ENCODE results near the gene UMPS.

The UMPS gene

DNA sequence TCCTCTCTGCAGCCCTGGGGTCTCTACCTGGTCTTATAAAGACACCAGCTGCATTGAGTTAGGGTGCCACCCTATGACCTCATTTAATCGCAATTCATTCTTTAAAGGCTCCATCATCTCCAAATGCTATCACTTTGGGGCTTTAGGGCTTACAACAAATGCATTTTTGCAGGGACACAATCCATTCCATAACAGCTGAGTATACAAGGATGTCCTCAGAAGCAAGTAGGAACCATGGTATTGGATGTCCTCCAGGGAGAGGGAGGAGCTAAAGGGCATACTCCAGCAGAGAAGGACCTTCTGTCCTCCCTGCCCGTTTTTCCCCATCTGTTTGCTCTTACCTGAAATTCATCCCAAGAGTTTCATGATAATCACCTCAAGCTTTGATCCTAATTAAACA lies 30.3 kb downstream of the UMPS start:
- TF ChIP-seq, protein P1, sequence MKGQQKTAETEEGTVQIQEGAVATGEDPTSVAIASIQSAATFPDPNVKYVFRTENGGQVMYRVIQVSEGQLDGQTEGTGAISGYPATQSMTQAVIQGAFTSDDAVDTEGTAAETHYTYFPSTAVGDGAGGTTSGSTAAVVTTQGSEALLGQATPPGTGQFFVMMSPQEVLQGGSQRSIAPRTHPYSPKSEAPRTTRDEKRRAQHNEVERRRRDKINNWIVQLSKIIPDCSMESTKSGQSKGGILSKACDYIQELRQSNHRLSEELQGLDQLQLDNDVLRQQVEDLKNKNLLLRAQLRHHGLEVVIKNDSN (IDR thresholded peaks at IDR 0.05): no peak
- TF ChIP-seq CREB1 (IDR thresholded peaks at IDR 0.05; ENCODE audit: low read depth) (no peak), YY1 (IDR thresholded peaks at IDR 0.05; ENCODE audit: low read depth) (no peak), TCF12 (IDR thresholded peaks at IDR 0.05; ENCODE audit: low read depth) (no peak), RAD21 (IDR thresholded peaks at IDR 0.05; ENCODE audit: low read depth) (no peak), NFIC (IDR thresholded peaks at IDR 0.05) (no peak), ZBTB7A (IDR thresholded peaks at IDR 0.05; ENCODE audit: low read depth) (no peak), CEBPB (IDR thresholded peaks at IDR 0.05) (no peak), FOXM1 (IDR thresholded peaks at IDR 0.05; ENCODE audit: borderline replicate concordance, low read depth) (no peak), TAF1 (IDR thresholded peaks at IDR 0.05; ENCODE audit: low read depth) (no peak), EP300 (IDR thresholded peaks at IDR 0.05; ENCODE audit: borderline replicate concordance) (no peak)
- TF ChIP-seq, protein P2, sequence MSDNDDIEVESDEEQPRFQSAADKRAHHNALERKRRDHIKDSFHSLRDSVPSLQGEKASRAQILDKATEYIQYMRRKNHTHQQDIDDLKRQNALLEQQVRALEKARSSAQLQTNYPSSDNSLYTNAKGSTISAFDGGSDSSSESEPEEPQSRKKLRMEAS (IDR thresholded peaks at IDR 0.05): no peak
- TF ChIP-seq, protein P3, sequence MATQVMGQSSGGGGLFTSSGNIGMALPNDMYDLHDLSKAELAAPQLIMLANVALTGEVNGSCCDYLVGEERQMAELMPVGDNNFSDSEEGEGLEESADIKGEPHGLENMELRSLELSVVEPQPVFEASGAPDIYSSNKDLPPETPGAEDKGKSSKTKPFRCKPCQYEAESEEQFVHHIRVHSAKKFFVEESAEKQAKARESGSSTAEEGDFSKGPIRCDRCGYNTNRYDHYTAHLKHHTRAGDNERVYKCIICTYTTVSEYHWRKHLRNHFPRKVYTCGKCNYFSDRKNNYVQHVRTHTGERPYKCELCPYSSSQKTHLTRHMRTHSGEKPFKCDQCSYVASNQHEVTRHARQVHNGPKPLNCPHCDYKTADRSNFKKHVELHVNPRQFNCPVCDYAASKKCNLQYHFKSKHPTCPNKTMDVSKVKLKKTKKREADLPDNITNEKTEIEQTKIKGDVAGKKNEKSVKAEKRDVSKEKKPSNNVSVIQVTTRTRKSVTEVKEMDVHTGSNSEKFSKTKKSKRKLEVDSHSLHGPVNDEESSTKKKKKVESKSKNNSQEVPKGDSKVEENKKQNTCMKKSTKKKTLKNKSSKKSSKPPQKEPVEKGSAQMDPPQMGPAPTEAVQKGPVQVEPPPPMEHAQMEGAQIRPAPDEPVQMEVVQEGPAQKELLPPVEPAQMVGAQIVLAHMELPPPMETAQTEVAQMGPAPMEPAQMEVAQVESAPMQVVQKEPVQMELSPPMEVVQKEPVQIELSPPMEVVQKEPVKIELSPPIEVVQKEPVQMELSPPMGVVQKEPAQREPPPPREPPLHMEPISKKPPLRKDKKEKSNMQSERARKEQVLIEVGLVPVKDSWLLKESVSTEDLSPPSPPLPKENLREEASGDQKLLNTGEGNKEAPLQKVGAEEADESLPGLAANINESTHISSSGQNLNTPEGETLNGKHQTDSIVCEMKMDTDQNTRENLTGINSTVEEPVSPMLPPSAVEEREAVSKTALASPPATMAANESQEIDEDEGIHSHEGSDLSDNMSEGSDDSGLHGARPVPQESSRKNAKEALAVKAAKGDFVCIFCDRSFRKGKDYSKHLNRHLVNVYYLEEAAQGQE (IDR thresholded peaks at IDR 0.05; ENCODE audit: low read depth): no peak

DNA sequence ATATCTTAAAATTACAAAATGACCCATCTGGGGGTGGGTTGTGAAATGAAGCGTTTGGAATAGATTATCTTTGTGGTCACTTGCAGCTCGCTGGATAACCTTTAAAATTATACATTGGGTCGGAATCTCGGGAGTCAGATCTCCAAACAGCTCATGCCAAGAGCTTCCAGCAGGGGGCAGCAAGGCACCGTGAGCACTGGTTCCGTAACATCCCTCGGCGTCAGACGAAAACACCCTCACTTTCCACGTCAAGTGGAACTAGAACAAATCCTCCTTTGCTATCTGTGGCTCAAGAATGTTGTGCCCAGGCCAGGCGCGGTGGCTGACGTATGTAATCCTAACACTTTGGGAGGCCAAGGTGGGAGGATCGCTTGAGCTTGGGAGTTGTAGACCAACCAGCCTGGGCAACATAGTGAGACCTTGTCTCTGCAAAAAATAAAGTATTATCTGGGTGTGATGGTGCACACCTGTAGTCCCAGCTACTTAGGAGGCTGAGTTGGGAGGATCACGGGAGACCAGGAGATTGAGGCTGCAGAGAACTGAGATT lies 31.1 kb downstream of the UMPS start:
- peak; percentile 97 for TF ChIP-seq RAD21 (IDR thresholded peaks at IDR 0.05; ENCODE audit: low read depth)
- TF ChIP-seq, protein P1 (IDR thresholded peaks at IDR 0.05): no peak

DNA sequence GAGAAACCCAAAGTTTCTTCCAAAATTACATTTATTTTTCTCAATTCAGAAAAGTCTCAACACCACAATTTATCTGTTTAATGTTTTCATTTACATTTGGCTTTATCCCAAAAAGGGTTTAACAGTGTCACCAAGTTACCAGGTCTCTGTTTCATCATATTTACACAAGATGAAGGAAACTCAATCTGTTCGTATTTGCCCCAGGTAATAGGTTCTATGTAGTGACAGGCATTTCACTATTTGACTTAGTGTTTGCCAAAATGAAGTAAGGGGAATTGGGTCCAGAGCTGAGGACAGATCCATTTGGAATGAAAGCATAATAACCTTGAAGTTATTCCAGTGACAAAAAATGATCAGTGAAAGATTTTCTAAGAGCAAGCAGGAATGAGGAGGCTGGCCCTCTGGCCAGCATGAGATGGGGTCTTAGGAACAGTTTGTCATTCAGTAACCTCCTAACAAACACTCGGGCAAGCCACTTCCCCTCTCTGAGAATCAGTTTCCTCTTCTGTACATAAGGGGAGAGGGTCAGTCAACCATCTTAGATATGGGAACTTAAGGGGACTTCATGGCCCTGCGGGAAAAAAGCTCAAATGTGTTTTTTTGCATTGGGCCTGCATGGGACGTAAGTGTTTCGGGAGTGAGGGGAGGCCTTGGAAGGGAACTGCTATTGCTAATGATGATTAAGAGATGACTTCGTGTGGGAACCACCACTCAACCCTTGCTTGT lies 31.8 kb downstream of the UMPS start:
- TF ChIP-seq TCF12 (IDR thresholded peaks at IDR 0.05; ENCODE audit: low read depth) (no peak), CEBPB (IDR thresholded peaks at IDR 0.05) (no peak), TEAD4 (IDR thresholded peaks at IDR 0.05) (no peak), EGR1 (IDR thresholded peaks at IDR 0.05) (no peak), NFIC (IDR thresholded peaks at IDR 0.05) (no peak), EP300 (IDR thresholded peaks at IDR 0.05; ENCODE audit: borderline replicate concordance) (no peak), YY1 (IDR thresholded peaks at IDR 0.05; ENCODE audit: low read depth) (no peak), CREB1 (IDR thresholded peaks at IDR 0.05; ENCODE audit: low read depth) (no peak), FOXM1 (IDR thresholded peaks at IDR 0.05; ENCODE audit: borderline replicate concordance, low read depth) (no peak), RAD21 (IDR thresholded peaks at IDR 0.05; ENCODE audit: low read depth) (no peak), ZBTB7A (IDR thresholded peaks at IDR 0.05; ENCODE audit: low read depth) (no peak), TAF1 (IDR thresholded peaks at IDR 0.05; ENCODE audit: low read depth) (no peak)
- TF ChIP-seq, protein P3 (IDR thresholded peaks at IDR 0.05; ENCODE audit: low read depth): no peak
- TF ChIP-seq, protein P2 (IDR thresholded peaks at IDR 0.05): no peak
- TF ChIP-seq, protein P1 (IDR thresholded peaks at IDR 0.05): no peak

DNA sequence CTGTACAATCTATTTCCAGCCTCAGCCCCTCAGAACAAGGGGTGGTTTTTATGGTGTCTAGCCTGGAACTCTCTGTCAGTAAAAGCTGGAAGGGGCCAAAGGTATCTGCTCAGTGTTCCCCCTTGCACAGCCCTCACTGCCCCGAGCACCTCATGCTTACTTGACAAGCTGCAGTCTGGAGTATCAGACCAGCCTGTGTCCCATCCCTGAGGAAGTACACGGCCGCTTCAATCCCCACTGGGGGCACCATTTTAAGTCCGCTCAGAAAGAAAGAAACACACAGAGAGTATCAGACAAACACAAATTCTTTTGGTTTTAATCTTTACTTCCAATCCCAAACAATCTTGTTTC lies 32.4 kb downstream of the UMPS start:
- no peak for TF ChIP-seq TAF1 (IDR thresholded peaks at IDR 0.05; ENCODE audit: low read depth)
- TF ChIP-seq RAD21 (IDR thresholded peaks at IDR 0.05; ENCODE audit: low read depth): no peak
- TF ChIP-seq, protein P3 (IDR thresholded peaks at IDR 0.05; ENCODE audit: low read depth): no peak
- TF ChIP-seq EGR1 (IDR thresholded peaks at IDR 0.05): no peak
- no peak for TF ChIP-seq EP300 (IDR thresholded peaks at IDR 0.05; ENCODE audit: borderline replicate concordance)
- TF ChIP-seq, protein P2 (IDR thresholded peaks at IDR 0.05): no peak
- TF ChIP-seq YY1 (IDR thresholded peaks at IDR 0.05; ENCODE audit: low read depth): no peak
- TF ChIP-seq ZBTB7A (IDR thresholded peaks at IDR 0.05; ENCODE audit: low read depth): no peak
- no peak for TF ChIP-seq CREB1 (IDR thresholded peaks at IDR 0.05; ENCODE audit: low read depth)
- no peak for TF ChIP-seq TEAD4 (IDR thresholded peaks at IDR 0.05)
